Smooth muscle cell (in vitro differentiated cells): ENCODE measurements around the gene TAPT1. TPM values are rescaled to one million over a fixed set of nuclear protein-coding genes. Genes with fewer than 3 reads are reported as not detected.

Experiments
- DNase-seq: peaks from one replicate; lab custom pipeline; 2025; ENCODE audit not compliant: unreplicated experiment; lab: John Stamatoyannopoulos, UW
- H2AFZ ChIP-seq: fragments of 200-600 bp; sonication (generic); 2 replicates; pipeline ENCODE4 v1.6.0; 2016; ENCODE audit warnings: antibody characterized with exemption, low read depth, mild to moderate bottlenecking
- H3F3A ChIP-seq: fragments of 200-600 bp; sonication (generic); 2 replicates; pipeline ENCODE4 v1.6.0; 2017; ENCODE audit warnings: antibody characterized with exemption, low read depth
- H3K27ac ChIP-seq: fragments of 200-600 bp; sonication (generic); 2 replicates; pipeline ENCODE4 v1.5.1; 2016; ENCODE audit warnings: low read depth, mild to moderate bottlenecking
- H3K27me3 ChIP-seq: fragments of 200-600 bp; sonication (generic); 2 replicates; pipeline ENCODE4 v1.6.1; 2016; ENCODE audit warnings: low read depth, mild to moderate bottlenecking
- H3K36me3 ChIP-seq: fragments of 200-600 bp; sonication (generic); 2 replicates; pipeline ENCODE4 v1.5.1; 2016; ENCODE audit warnings: low read depth
- H3K4me1 ChIP-seq: fragments of 200-600 bp; sonication (generic); 2 replicates; pipeline ENCODE4 v1.5.1; 2016; ENCODE audit warnings: low read depth
- H3K4me2 ChIP-seq: fragments of 200-600 bp; sonication (generic); 2 replicates; pipeline ENCODE4 v1.6.0; 2016; ENCODE audit warnings: mild to moderate bottlenecking
- H3K4me3 ChIP-seq: fragments of 200-600 bp; sonication (generic); 2 replicates; pipeline ENCODE4 v1.5.1; 2016; ENCODE audit warnings: mild to moderate bottlenecking
- H3K79me2 ChIP-seq: fragments of 200-600 bp; sonication (generic); 2 replicates; pipeline ENCODE4 v1.6.0; 2016; ENCODE audit warnings: low read depth, mild to moderate bottlenecking
- H3K9ac ChIP-seq: fragments of 200-600 bp; sonication (generic); 2 replicates; pipeline ENCODE4 v1.6.0; 2016; ENCODE audit warnings: low read depth
- H3K9me3 ChIP-seq: fragments of 200-600 bp; sonication (generic); replicated peaks from 2 replicates; pipeline ENCODE4 v1.5.1; 2016; ENCODE audit warnings: low read depth
- H4K20me1 ChIP-seq: fragments of 200-600 bp; sonication (generic); 2 replicates; pipeline ENCODE4 v1.6.0; 2016; ENCODE audit warnings: low read depth
- CTCF ChIP-seq: fragments of 200-600 bp; sonication (generic); IDR thresholded peaks from 2 replicates; pipeline ENCODE4 v1.5.1; 2017; ENCODE audit warnings: borderline replicate concordance, mild to moderate bottlenecking, antibody characterized with exemption; ENCODE audit not compliant: insufficient read depth, poor library complexity, severe bottlenecking
- WGBS: methylation state at CpG from one replicate; pipeline ENCODE4 v1.1.7; 2016; ENCODE audit warnings: low lambda C conversion rate; 5-methylcytosine and 5-hydroxymethylcytosine counted together
- polyA plus RNA-seq: library from polyadenylated mRNA; unstranded; fragments of >200 nt; fragmentation: Nextera tagmentation; extraction: Ambion mirVana; gene quantifications from 2 replicates; pipeline ENCODE4 v1.2.1, GENCODE V29; 2016
- total RNA-seq: library from RNA; depleted of rRNA; stranded (reverse); fragments of >200 nt; gene quantifications from 2 replicates; pipeline ENCODE4 v1.2.3, GENCODE V29; 2014

Gene TAPT1
- total and polyA plus RNA-seq, 2 experiments from 2014 or later = 7.9 to 12.9 TPM

GRCh38 chr4:16160457-16160856 lies 65.8 kb downstream of the TAPT1 start:
- H3K9me3 ChIP-seq = no peaks in the 10 kb centered on the region
- no peak overlapping the region for H3K9ac ChIP-seq
- no peak for DNase-seq
- H3K4me2 ChIP-seq = no peak overlapping the region
- no peaks in the 10 kb centered on the region for H4K20me1 ChIP-seq
- no peak for TF ChIP-seq CTCF
- H3K79me2 ChIP-seq = no peaks in the 10 kb centered on the region
- no peak overlapping the region for H3K27ac ChIP-seq
- H3K36me3 ChIP-seq = no peaks in the 10 kb centered on the region
- no peak overlapping the region for H2AFZ ChIP-seq
- WGBS = 32% methylated on average over 3 of the region's 3 CpGs
- H3K27me3 ChIP-seq = no peaks in the 10 kb centered on the region
- H3K4me3 ChIP-seq = no peak overlapping the region
- no peaks in the 10 kb centered on the region for H3F3A ChIP-seq
- peaks cover 25% of the 10 kb centered on the region for H3K4me1 ChIP-seq

GRCh38 chr4:16159286-16159685 lies 67.0 kb downstream of the TAPT1 start:
- H3K27ac ChIP-seq = no peak overlapping the region
- H3K9ac ChIP-seq = no peak overlapping the region
- no peaks in the 10 kb centered on the region for H3K36me3 ChIP-seq
- no peak for TF ChIP-seq CTCF
- H3K79me2 ChIP-seq = no peaks in the 10 kb centered on the region
- H3K27me3 ChIP-seq = no peaks in the 10 kb centered on the region
- H3K9me3 ChIP-seq = no peaks in the 10 kb centered on the region
- H3K4me3 ChIP-seq = no peak overlapping the region
- no peaks in the 10 kb centered on the region for H4K20me1 ChIP-seq
- no peak for DNase-seq
- H3K4me2 ChIP-seq = no peak overlapping the region
- peaks cover 25% of the 10 kb centered on the region for H3K4me1 ChIP-seq
- no peak overlapping the region for H2AFZ ChIP-seq
- no peaks in the 10 kb centered on the region for H3F3A ChIP-seq
- 93% methylated on average over 3 of the region's 3 CpGs for WGBS

- Histone ChIP-seq H3K4me1 (peaks cover 25% of the 10 kb centered on the region), H3K36me3 (no peaks in the 10 kb centered on the region)
Measured at GRCh38 chr4:16158504-16158852, 67.8 kb downstream of the TAPT1 start.

More at GRCh38 chr4:16158504-16158852, 67.8 kb downstream of the TAPT1 start:
- no peaks in the 10 kb centered on the region for H4K20me1 ChIP-seq
- no peak for DNase-seq
- no peaks in the 10 kb centered on the region for H3K79me2 ChIP-seq
- no peak overlapping the region for H3K4me3 ChIP-seq
- 13% methylated on average over 3 of the region's 3 CpGs for WGBS
- no peaks in the 10 kb centered on the region for H3K9me3 ChIP-seq
- H3K27ac ChIP-seq = no peak overlapping the region
- H3K4me2 ChIP-seq = no peak overlapping the region
- no peak overlapping the region for H2AFZ ChIP-seq
- no peak for TF ChIP-seq CTCF
- no peaks in the 10 kb centered on the region for H3K27me3 ChIP-seq
- no peaks in the 10 kb centered on the region for H3F3A ChIP-seq
- no peak overlapping the region for H3K9ac ChIP-seq
